AG04450 (cell line): ENCODE measurements around the gene SCARB2. TPM values are rescaled to one million over a fixed set of nuclear protein-coding genes. Genes with fewer than 3 reads are reported as not detected.

Source experiments
- CTCF ChIA-PET: fragments of 300-600, 350-600 bp; formaldehyde crosslinking; extraction: SDS; loops from one replicate; lab custom pipeline; 2022; ENCODE audit warnings: antibody characterized with exemption, inconsistent platforms; lab: Charles Lee
- POLR2A ChIA-PET: fragments of 350-600 bp; formaldehyde crosslinking; extraction: SDS; loops from one replicate; lab custom pipeline; 2021; ENCODE audit warnings: antibody characterized with exemption, inconsistent platforms; lab: Yijun Ruan, JAX
- DNase-seq: peaks from one replicate; pipeline ENCODE4 v3.0.0-alpha.2; 2011; ENCODE audit warnings: low read depth, low spot score
- H3K27ac ChIP-seq: one replicate; pipeline ENCODE4 v1.5.1; 2012; ENCODE audit warnings: low read depth, low read length, control low read depth
- H3K27me3 ChIP-seq: one replicate; pipeline ENCODE4 v1.6.0; 2012; ENCODE audit warnings: low read length; ENCODE audit not compliant: control insufficient read depth, insufficient read depth
- H3K4me3 ChIP-seq: 2 replicates; pipeline ENCODE4 v1.5.1; 2011; ENCODE audit warnings: mild to moderate bottlenecking, low read depth, low read length, control low read depth
- H3K9me3 ChIP-seq: 2 replicates; pipeline ENCODE4 v1.5.1; 2012; ENCODE audit warnings: low read length; ENCODE audit not compliant: control insufficient read depth, insufficient read depth
- CTCF ChIP-seq: IDR thresholded peaks from 2 replicates; pipeline ENCODE4 v1.5.1; 2011; ENCODE audit warnings: low read depth, low read length, control low read depth, inconsistent platforms
- polyA plus RNA-seq: library from polyadenylated mRNA; depleted of rRNA; stranded (reverse); fragments of >200 nt; gene quantifications from 2 replicates; pipeline ENCODE4 v1.2.3, GENCODE V29; 2011

SCARB2 gene
- polyA plus RNA-seq, 1 experiment: 161 TPM

GRCh38 chr4:76233083-76233482 is 19.5 kb upstream of the SCARB2 start:
- DNase-seq: no peak
- no peak overlapping the region for H3K27ac ChIP-seq
- no peak for TF ChIP-seq CTCF
- peaks cover 7% of the 10 kb centered on the region for H3K27me3 ChIP-seq
- no peak overlapping the region for H3K4me3 ChIP-seq
- H3K9me3 ChIP-seq: no peaks in the 10 kb centered on the region; the same call in none of the 2 replicates
- CTCF ChIA-PET: interaction anchor here (1.0 kb wide), 1 partner anchor 54 kb away, joined by 3 read pairs; no protein-coding TSS in a partner anchor
- POLR2A ChIA-PET: no interaction called here

GRCh38 chr4:76232681-76233080 is 19.1 kb upstream of the SCARB2 start:
- H3K27ac ChIP-seq: no peak overlapping the region
- H3K9me3 ChIP-seq: no peaks in the 10 kb centered on the region; the same call in none of the 2 replicates
- TF ChIP-seq CTCF: no peak
- H3K4me3 ChIP-seq: no peak overlapping the region
- ChIA-PET CTCF (interaction anchor here (1.0 kb wide), 1 partner anchor 53 kb away, joined by 3 read pairs; no protein-coding TSS in a partner anchor), POLR2A (no interaction called here)
- peaks cover 6% of the 10 kb centered on the region for H3K27me3 ChIP-seq
- DNase-seq: no peak

GRCh38 chr4:76226418-76226817 is 12.8 kb upstream of the SCARB2 start:
- no peak overlapping the region for H3K27ac ChIP-seq
- POLR2A ChIA-PET: no interaction called here
- TF ChIP-seq CTCF: no peak
- CTCF ChIA-PET: no interaction called here
- no peak for DNase-seq
- no peaks in the 10 kb centered on the region; the same call in 1 of the 2 replicates for H3K9me3 ChIP-seq
- H3K27me3 ChIP-seq: peaks cover 13% of the 10 kb centered on the region
- no peak overlapping the region for H3K4me3 ChIP-seq

GRCh38 chr4:76224171-76224570 is 10.5 kb upstream of the SCARB2 start:
- no peak overlapping the region for H3K4me3 ChIP-seq
- DNase-seq: no peak
- no peaks in the 10 kb centered on the region for H3K9me3 ChIP-seq
- TF ChIP-seq CTCF: no peak
- peaks cover 7% of the 10 kb centered on the region for H3K27me3 ChIP-seq
- ChIA-PET CTCF (no interaction called here), POLR2A (no interaction called here)
- no peak overlapping the region for H3K27ac ChIP-seq

GRCh38 chr4:76219299-76220055 is 5.9 kb upstream of the SCARB2 start:
- no peaks in the 10 kb centered on the region for H3K9me3 ChIP-seq
- no peak for TF ChIP-seq CTCF
- H3K4me3 ChIP-seq: no peak overlapping the region
- ChIA-PET POLR2A (no interaction called here), CTCF (interaction anchor here (1.9 kb wide), 1 partner anchor 40 kb away, joined by 18 read pairs; no protein-coding TSS in a partner anchor)
- peaks cover 3% of the 10 kb centered on the region for H3K27me3 ChIP-seq
- H3K27ac ChIP-seq: no peak overlapping the region
- no peak for DNase-seq
